GM18505 (cell line): ENCODE data around the gene EBLN2.

ENCODE experiments used
- ATAC-seq: cut with Tn5 transposase; IDR thresholded peaks from one replicate; pipeline ENCODE4 v1.9.1; 2021; ENCODE audit not compliant: unreplicated experiment
- POLR2A ChIP-seq: IDR thresholded peaks from 4 replicates; pipeline ENCODE4 v1.6.1; 2011; ENCODE audit warnings: borderline replicate concordance; ENCODE audit not compliant: insufficient read depth, insufficient read length; ENCODE audit errors: extremely low read depth

Gene EBLN2

GRCh38 chr3:73101881-73102280, 40.4 kb downstream of the EBLN2 start:
- no peak for TF ChIP-seq POLR2A
- no peak for ATAC-seq

GRCh38 chr3:73107215-73107614, 45.8 kb downstream of the EBLN2 start:
- ATAC-seq: no peak
- no peak for TF ChIP-seq POLR2A

GRCh38 chr3:73107676-73108187, 46.3 kb downstream of the EBLN2 start:
- no peak for TF ChIP-seq POLR2A
- no peak for ATAC-seq

GRCh38 chr3:73108750-73109149, 47.3 kb downstream of the EBLN2 start:
- no peak for ATAC-seq
- TF ChIP-seq POLR2A: no peak

- no peak for ATAC-seq
- no peak for TF ChIP-seq POLR2A
These were observed 49.1 kb downstream of the EBLN2 start for GRCh38 chr3:73110530-73110929.
